SKM-1 treated with dmso at 0.1 percent for 144 hours (cell line): ENCODE data around the gene NNMT.

Experiments
- DNase-seq: peaks from one replicate; lab custom pipeline; 2025; ENCODE audit not compliant: unreplicated experiment; lab: John Stamatoyannopoulos, UW

Gene NNMT

DNA sequence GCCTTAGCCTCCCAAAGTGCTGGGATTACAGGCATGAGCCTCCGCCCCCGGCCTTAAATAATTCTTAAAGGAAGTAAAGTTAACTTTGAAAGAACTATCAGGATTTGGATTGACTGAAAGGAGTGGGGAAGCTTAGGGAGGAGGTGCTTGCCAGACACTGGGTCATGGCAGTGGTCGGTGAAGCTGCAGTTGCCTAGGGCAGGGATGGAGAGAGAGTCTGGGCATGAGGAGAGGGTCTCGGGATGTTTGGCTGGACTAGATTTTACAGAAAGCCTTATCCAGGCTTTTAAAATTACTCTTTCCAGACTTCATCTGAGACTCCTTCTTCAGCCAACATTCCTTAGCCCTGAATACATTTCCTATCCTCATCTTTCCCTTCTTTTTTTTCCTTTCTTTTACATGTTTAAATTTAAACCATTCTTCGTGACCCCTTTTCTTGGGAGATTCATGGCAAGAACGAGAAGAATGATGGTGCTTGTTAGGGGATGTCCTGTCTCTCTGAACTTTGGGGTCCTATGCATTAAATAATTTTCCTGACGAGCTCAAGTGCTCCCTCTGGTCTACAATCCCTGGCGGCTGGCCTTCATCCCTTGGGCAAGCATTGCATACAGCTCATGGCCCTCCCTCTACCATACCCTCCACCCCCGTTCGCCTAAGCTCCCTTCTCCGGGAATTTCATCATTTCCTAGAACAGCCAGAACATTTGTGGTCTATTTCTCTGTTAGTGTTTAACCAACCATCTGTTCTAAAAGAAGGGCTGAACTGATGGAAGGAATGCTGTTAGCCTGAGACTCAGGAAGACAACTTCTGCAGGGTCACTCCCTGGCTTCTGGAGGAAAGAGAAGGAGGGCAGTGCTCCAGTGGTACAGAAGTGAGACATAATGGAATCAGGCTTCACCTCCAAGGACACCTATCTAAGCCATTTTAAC is at the start of gene NNMT:
TSS of gene NNMT (plus strand) at position 724 of the 929 bp plus-strand sequence. CDS start at position 882, 158 bp downstream.
- DNase-seq: no peak

DNA sequence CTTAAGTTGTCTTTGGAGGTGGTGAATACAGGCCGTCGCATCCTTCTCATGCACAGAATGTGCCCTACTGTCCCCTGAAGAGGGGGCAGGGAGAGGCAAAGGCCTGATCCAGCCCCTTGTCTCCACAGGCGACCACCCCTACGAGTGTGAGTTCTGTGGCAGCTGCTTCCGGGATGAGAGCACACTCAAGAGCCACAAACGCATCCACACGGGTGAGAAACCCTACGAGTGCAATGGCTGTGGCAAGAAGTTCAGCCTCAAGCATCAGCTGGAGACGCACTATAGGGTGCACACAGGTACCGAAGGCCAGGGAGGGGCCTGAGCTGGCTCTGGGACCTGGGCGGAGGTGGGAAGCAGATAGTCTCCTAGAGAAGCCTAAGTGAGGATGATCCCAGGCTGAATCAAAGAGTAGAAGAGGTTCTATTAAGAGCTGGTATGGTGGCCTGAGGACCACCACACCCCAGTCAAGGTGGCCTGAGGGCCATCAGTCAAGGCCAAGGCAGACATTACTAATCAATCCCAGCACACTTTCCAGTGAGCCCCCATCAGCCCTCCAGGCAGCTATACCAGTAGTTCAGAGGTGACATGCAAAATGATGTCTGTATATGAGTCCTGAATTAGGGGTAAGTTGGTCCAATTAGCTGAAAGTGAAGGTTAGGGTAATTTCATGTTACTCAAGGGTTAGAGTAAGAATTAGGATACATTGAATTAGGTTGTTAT is 49.0 kb upstream of the NNMT start:
- no peak for DNase-seq

DNA sequence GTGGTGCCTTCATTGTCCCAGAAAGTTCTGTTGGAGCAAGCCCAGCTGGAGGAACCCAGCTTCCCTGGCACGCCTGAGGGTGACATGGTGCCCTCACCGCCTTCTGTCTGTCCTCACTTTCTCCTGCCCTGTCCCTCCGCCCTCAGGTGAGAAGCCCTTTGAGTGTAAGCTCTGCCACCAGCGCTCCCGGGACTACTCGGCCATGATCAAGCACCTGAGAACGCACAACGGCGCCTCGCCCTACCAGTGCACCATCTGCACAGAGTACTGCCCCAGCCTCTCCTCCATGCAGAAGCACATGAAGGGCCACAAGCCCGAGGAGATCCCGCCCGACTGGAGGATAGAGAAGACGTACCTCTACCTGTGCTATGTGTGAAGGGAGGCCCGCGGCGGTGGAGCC is 46.0 kb upstream of the NNMT start:
- no peak for DNase-seq

DNA sequence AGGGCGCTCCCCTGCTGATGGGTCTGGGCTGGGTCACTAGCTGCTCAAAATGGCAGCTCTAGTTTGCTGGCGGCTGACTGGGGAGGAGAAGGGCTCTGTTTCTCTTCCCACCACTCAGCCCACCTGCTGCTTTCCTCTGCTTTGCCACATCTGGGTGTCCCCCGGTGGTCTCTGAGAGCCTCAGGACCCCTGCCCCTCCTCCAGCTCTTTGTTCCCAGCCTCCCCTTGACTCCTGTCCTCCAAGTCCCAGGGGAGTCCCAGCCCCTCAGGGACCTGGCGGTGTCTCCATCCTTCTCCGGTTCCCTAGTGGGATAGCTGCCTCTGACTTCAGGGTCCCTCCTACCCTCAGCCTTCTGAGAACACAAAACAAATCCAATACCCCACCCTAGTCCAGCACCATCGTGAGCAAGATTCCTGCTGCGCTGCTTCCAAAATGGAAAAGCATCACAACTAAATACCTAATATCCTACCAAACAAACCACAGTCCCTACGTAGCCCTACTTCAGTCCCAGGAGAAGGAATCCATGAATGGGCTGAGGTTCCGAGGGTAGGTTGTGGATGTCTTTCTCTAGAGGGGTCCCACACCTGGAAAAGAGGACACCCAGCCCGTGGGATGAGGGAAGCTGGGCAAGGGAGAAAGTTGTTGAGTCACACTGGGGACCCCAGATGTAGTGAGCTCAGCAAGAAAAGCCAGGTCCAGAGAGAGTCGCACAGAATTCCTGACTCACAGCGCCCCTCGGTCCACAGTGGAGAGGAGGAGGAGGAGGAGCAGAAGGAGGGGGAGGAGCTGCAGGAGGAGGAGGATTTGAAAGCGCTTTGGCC is 45.0 kb upstream of the NNMT start:
- no peak for DNase-seq

DNA sequence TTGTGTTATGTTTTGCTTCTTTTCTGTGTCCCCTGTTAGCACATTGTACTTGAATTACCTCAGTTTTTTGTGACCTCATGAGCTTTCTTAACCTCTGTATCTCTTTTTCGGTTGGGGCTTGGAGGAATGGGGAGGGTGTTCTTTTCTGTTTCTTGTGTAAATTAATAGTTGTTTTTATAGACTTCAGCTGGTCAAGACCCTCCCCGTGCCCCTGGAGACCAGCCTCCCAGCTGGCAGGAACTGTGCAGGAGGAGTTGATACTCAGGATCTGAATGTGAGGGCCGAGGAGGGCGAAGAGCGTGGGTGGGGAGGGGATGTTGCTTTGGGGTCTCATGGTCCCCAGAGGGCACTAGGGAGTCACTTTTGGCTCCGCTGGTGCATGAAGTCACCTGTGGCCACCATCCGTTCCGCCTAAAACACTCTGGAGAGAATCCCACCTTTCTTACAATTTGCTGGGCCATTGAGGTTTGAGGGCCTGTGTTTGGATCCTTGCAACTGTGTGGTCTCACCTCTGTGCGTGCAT is 44.3 kb upstream of the NNMT start:
- DNase-seq: no peak

GRCh38 chr11:114252767-114253166 is 43.4 kb upstream of the NNMT start:
- no peak for DNase-seq

GRCh38 chr11:114253771-114254170 is 42.4 kb upstream of the NNMT start:
- DNase-seq: no peak

- DNase-seq: no peak
Measured at GRCh38 chr11:114254571-114255146, 41.5 kb upstream of the NNMT start.

GRCh38 chr11:114255289-114255688 is 40.9 kb upstream of the NNMT start:
- no peak for DNase-seq

DNA sequence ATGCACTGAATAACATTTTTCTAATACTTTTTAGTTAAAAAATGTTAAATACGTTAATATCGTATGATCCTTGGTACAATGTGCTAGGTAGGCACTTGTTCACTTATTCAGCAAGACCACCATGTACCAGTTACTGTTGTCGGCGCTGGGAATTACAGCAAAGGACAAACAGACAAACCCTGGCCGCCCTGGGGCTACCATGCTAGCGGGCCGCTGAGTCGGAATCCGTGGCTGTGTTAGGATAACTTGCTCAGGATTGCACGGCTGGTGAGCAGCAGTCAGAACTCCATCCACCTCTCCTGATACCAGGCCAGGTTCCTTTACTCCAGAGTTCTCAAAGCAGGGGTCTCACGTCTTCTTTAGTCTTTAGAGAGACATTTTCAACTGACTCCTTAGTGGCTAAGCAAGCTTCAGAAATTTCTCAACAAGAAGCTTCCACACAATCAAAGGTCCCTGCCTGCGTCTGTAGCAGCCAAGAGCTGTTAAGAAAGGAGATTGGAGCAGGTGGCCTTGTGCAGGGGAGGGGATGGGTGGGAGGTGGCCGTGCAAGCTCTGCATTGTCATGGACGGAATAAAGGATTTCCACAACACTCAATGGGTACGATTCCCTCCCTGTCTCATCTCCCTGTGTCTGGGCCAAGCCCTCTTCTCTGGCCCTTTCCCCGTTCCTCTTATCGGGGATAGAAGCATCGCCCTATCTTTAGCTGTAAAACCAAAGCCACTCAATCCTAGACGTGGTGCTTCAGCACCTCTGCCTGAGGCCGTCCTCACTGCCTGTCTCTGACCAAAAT is 39.8 kb upstream of the NNMT start:
- DNase-seq: no peak

DNA sequence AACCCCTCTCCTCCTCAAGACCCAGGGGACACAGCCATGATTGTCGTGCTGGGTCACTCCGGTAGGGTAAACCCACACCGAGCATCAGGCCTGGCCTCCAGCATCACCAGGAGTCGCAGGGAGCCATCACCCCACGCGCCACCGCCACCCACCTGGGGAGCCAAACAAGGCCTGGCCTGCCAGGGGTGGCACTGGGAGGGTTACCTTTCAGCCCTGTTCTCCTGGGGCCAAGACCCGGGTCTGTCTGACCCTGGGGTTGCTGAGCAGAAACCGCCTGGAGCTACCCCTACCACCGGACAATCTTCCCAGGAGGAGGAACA is 39.3 kb upstream of the NNMT start:
- DNase-seq: no peak

DNA sequence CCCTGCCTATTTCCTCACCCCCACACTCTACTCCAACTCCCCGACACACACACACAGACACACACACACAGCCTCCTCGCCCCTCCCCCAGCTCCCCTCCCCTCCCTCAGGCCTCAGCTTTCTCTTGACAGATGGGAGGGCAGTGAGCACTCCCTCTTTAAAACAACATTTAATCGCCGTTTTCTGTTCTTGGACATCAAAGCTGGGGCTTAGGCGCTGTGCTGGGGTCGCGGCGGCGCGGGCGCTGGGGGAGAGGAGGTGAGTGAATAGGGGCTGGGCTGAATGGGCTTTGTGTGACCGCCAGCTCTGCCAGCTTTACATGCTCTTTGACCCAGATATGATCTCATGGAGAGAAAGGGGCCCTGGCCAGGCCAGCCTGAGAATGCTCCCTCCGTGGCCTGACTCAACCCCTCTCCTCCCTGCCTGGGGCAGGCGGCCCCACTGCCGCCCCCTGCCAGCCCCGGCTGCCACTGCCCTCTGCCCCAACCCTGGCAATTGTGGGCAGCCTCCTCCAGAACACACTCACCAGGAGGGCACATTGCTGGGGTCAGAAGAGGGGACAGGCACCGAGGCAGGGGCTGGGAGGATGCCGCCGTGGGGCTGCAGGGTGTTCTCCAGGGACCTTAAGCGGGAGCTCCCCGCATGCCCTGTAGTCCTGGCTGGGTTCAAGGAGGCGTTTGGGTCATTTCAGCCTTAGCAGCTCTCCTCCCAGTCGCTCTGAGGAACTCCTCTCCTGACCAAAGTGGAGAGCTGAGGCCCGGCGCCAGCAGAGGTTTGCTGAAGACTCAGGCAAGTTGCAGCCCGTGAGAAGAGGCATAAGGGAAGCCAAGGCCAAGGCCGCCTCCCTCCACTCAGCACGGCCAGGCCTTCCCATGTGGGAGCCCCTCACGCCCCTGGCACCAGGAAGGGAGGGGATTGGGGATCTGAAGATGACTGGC is 38.3 kb upstream of the NNMT start:
- no peak for DNase-seq

DNA sequence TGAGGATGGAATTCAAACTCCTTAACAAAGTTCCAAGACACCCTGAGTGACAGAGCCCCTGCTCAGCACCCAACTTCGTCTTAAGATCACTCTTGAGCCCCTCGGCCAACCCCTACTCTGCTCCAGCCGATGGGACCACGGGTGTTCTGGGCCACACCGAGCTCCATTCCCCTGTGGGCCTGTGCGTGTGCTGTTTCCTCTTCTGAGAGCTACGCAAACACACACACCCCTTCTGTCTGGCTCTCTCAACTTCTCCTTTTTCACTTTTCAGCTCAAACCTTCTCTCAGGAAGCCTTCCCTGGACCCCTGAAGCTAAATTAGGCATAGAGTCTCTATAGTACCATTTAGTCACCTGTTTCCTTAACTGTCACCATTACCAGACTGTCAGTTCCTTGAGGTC is 37.5 kb upstream of the NNMT start:
- DNase-seq: peak; percentile 77

DNA sequence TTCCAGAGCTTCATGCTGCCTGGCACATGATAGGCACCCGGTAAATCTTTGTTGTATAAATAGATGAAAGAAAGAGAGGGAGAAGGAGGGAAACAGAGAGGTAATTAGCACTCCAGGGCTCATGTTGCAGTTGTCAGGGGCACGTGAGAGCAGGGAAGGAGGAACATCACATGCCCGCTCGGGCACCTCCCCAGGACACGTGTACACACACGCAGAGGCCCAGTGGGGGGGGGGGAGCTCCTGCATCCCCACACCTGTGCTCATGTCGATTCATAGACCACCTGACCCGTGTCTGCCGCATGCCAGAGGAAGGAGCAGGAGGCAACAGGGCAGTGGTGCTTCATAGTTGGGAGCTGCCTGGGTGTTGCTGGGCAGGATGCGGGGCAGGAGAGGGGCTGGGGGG is 37.1 kb upstream of the NNMT start:
- no peak for DNase-seq

GRCh38 chr11:114259551-114259983 is 36.6 kb upstream of the NNMT start:
- DNase-seq: no peak

DNA sequence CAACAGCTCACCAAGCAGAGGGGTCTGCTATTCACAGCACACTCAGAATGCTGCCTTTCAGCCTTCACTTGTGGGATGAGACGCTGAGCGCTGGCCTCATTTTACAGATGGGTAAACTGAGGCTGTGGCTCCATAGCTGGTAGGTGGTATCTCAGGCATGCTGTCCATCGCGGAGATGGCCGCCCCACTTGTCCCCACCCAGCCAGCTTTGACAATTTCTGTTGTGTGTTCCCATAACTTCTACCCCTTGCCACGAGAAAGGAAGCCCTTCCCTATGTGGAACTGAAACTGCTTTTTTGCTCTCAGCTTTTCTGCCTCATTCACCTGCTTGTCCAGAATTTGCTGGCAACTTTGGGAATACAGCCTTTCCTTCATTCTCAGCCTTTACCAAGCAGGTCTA is 36.1 kb upstream of the NNMT start:
- no peak for DNase-seq

DNA sequence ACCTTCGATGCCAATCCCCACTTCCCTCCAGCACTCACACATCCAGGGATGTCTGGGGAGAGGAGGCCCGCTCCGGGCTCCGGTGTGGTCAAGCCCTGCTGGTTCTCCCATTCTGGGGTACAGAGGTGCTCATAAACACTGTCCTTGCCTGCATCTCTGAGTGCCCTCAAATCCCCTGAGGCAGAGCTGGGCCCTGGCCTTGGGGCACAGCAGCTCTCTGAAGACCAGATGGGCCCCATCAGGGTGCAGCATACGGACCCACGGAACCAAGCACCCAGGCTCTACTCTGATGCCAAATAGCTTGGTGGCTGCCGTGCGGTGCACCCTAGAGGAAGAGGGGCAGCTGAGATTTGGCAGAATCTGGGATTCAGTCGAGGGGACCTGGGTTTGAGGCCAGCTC is 35.7 kb upstream of the NNMT start:
- DNase-seq: no peak

DNA sequence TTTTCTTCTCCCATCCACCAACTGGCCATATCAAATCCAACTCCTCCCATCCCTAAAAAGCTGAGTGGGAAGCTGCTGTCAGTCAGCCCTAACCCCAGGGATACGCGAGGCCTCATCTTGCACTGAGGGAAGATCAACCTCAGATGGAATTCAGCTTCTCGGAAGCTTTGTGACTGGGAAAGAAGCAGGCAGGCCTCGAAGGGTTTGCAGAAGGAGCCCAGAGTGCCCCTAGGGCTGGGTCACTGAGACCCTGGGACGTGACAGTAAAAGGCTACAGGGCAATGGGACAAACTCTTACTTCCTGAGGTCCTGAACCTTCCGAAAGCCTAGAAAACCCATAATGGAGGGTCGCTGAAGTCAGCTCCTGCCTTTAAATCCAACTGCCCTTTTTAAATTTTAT is 34.4 kb upstream of the NNMT start:
- no peak for DNase-seq
